EH (cell line): ENCODE results near the gene BANP.
"Not testable (repeated sequence)": the region's sequence is repeated elsewhere in the genome, so short reads cannot be mapped to it uniquely, and the experiment has no call there.

Experiments used
- DNase-seq: peaks from one replicate; pipeline ENCODE4 v3.0.0-alpha.2; 2015; ENCODE audit warnings: low read depth

Gene BANP

GRCh38 chr16:88050952-88051660 lies 99.9 kb downstream of the BANP start:
- DNase-seq: no peak

DNA sequence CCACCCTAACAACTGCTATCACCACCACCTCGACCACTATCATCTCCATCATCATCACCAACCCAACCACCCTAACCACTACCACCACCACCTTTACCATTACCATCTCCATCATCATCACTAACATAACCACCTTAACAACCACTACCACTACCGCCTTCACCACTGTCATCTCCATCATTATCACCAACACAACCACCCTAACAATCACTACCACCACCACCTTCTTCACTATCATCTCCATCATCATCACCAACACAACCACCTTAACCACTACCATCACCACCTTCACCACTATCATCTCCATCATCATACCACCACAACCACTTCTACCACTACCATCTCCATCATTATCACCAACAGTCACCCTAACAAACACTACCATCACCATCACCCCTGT lies 101.4 kb downstream of the BANP start:
- no peak for DNase-seq

DNA sequence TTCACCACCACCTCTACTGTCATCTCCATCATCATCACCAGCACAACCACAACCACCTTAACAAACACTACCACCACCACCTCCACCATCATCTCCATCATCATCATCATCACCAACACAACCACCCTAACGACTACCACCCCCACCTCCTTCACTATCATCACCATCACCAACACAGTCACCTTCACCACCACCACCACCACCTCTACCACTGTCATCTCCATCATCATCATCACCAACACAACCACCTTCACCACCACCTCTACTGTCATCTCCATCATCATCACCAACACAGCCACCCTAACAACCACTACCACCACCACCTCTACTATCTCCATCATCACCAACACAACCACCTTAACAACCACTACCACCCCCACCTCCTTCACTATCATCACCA lies 102.2 kb downstream of the BANP start:
- DNase-seq: not testable (repeated sequence)

- DNase-seq: no peak
Observed at GRCh38 chr16:88055356-88055755, 104.1 kb downstream of the BANP start.

DNA sequence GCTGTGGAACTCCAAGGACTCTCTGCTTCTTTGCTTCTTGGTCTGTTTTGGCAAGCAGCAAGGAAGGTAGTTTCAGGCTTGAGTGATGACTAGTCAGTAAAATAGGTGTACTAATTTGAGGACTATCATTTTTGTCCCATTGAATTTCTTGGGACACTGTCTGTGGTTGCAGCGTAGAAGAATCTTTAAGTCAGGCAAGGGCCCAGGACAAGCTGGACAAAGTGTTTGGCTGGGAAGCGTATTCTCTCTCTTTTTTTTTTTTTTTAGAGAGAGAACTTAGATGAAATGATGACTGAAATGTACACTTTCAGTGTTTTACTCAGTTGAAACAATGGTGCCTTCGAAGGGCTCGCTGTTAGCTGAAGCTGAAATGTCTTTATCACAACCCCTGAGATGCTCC lies 105.0 kb downstream of the BANP start:
- DNase-seq: no peak

- no peak for DNase-seq
Observed at GRCh38 chr16:88057656-88058055, 106.4 kb downstream of the BANP start.

DNA sequence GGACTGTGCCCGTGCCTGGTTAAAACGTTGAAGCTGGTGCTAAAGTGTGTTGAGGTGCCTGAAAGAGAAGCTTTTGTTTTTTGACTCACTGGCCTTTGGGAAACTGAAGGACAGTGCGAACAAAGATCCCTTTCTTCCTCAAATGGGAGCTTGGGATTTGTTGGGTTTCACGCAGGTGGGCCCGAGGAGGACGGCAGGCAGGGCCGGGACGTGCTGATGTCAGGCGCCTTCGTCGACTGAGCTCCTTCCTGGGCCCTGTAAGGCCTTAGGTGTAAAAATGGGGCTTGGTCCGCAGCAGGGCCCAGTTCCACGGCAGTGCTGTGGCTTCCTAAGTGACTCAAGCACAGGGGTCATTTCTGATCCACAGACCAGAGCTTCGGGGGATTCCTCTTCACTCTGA lies 106.9 kb downstream of the BANP start:
- DNase-seq: no peak

GRCh38 chr16:88058817-88059216 lies 107.6 kb downstream of the BANP start:
- DNase-seq: no peak

GRCh38 chr16:88059701-88060386 lies 108.6 kb downstream of the BANP start:
- no peak for DNase-seq

GRCh38 chr16:88060524-88061219 lies 109.4 kb downstream of the BANP start:
- DNase-seq: no peak

GRCh38 chr16:88061346-88062110 lies 110.3 kb downstream of the BANP start:
- DNase-seq: peak; percentile 26

DNA sequence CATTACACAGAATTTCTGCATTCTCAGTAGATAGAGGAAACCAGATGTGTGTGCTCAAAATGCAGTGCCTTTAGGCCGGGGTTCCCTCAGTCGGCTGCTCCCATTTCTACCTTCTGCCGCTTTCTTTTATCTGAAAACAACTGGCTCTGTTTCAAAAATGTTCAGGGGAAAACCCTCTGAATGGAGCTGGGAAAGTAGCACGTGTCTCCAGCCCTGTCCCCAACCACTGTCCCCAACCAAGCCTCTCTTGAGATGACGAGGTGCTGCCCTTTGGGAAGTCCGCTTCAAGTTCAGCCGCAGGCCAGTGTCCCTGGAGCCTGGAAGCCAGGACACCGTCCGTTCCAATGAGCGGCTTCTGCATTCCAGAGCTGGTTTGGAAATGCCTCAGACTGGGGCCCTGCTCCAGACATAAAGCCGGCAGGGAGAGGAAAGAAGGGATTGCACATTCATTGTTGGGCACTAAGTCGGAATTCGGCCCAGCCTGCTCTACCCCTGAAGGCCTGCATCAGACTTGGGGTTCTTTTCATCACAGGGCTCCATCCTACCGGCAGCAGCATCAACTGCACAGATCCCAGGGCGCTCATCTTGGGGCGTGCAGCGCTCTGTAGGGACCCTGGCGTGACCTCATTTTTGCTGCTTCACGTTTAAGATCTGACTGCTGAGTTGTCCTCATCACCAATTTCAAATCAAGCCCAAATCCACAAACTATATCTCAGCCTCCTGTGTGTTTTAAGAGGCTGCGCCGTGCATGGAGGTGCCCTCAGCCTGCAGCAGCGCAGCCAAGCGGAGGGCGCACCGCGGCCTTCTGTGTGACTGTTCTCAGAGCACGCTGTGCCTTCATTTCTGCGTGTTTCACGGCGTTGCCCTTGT lies 111.3 kb downstream of the BANP start:
- peak; percentile 94 for DNase-seq

- DNase-seq: peak; percentile 92
Observed at GRCh38 chr16:88063211-88063773, 112.1 kb downstream of the BANP start.

DNA sequence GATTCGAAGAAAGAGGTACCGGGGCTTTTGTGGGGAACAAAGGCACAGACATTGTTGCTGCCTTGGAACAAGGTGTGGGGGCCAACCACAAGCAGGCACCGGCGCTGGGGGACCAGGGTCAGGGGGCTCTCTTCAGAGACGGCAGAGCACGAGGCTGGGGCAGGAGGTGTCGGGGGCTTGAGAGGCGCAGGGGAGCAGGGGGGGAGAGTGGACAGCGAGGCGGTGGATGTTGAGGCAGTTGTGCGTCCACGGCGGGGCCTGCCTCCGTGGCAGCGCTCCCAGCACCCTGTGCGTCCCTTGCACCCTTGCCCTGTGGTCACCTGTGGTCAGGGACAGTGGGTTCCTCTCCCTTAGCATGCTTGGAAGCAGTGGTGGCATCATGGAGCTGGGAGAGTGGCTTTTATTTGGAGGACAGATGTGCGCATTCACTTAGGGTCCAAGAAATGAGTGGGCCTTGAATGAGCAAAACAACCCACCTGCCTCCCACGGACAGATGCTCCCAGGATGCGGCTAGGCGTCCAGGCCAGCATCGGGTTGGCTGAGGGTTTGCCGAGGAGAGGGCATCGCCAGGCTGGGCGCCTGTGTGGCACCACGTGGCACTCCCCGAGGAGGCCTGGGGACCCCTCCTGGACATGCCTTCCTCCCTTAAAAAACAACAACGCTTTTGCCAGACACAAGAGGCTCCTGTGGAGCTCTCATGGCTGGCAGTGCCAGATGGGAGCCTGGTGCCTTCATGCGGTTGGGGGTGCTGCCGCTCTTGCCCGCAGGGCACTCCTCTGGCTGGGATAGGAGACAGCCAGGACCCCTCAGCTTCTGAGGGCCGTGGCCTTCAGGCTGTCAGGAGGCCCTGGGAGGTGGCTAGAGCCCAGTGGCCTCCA lies 113.0 kb downstream of the BANP start:
- DNase-seq: no peak

GRCh38 chr16:88064889-88065746 lies 113.9 kb downstream of the BANP start:
- DNase-seq: peak; percentile 41

- no peak for DNase-seq
Observed at GRCh38 chr16:88065747-88066142, 114.5 kb downstream of the BANP start.

DNA sequence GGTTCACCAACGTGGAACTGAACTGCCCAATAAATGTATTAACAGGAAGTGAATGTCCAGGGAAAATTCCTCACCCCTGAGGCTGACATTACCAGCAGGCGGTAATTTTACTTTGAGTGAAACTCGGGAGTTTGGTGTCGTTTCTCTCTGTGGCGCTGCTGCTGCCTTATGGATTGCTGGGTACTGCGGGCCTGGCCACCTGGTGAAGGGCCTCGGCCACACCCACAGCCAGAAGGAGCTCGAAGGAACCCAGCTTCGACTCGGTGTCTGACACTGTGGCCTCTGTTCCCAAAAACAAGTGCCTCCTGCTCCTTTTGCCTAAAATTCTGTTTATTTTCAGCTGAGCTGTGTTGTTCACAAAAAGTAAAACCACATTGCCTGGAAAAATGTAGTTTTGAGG lies 115.0 kb downstream of the BANP start:
- DNase-seq: no peak

DNA sequence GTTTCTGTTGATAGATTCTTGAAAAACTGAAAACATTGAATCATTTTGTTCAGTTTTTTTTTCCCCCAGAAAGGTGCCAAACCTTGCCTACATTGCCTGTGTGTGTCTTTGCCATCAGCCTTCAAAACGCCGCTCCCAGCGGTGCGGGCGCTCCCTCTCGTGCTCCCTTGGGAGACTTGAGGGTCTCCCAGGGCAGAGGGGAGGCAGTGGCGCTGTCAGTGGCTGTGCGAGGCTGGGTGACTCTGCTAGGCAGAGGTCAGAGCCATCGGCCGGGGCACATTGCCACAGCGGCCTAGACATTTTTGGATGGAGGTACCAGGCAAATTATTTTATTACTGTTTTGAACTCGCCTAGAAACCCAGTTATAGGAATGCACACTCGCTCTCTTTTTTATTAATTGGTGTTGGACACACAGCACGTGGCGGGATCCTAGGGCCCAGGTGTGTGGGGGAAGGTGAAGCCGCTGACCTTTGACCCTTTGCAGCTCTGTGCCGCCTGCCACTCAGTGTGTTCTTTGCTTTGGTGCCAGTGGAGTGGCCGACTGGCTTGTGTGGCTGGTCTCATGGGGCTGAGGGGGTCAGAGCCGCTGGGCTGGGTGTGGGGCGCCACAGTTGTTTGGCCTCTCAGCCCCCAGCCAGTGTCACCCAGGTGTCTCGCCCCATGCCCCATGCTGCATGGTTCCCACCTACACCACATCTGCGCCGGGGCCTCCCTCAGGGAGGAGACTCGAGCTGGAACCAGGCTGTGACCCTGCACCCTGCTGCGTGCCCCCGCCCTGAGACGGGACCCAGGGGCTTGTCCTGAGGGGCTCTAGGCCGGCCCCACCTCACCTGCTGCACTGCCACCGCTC lies 115.7 kb downstream of the BANP start:
- no peak for DNase-seq
